GM23248 (cell line): ENCODE results near the gene MTCL1.

Source experiments
- EZH2 ChIP-seq: fragments of 200-600 bp; sonication (generic); IDR thresholded peaks from 2 replicates; pipeline ENCODE4 v1.6.1; 2018; ENCODE audit warnings: antibody characterized with exemption, mild to moderate bottlenecking; ENCODE audit not compliant: insufficient read depth, poor library complexity, severe bottlenecking
- EZH2phosphoT487 ChIP-seq: fragments of 200-600 bp; sonication (generic); IDR thresholded peaks from 2 replicates; pipeline ENCODE4 v1.6.1; 2018; ENCODE audit warnings: antibody characterized with exemption, moderate library complexity, mild to moderate bottlenecking, low read depth; ENCODE audit not compliant: insufficient read depth

GRCh38 chr18:8745355-8746014, 40.1 kb downstream of the MTCL1 start:
- TF ChIP-seq EZH2 (no peak), EZH2phosphoT487 (no peak)
